Skeletal muscle cell (primary cell): Measurements from ENCODE around the gene TRIM66.

ENCODE experiments used
- DNase-seq: peaks from one replicate; pipeline ENCODE4 v3.0.0-alpha.2; 2010; ENCODE audit warnings: low read depth
- H3K4me3 ChIP-seq: 2 replicates; pipeline ENCODE4 v1.5.1; 2011; ENCODE audit warnings: low read depth, mild to moderate bottlenecking, control low read depth, low read length, moderate library complexity

Gene TRIM66

DNA sequence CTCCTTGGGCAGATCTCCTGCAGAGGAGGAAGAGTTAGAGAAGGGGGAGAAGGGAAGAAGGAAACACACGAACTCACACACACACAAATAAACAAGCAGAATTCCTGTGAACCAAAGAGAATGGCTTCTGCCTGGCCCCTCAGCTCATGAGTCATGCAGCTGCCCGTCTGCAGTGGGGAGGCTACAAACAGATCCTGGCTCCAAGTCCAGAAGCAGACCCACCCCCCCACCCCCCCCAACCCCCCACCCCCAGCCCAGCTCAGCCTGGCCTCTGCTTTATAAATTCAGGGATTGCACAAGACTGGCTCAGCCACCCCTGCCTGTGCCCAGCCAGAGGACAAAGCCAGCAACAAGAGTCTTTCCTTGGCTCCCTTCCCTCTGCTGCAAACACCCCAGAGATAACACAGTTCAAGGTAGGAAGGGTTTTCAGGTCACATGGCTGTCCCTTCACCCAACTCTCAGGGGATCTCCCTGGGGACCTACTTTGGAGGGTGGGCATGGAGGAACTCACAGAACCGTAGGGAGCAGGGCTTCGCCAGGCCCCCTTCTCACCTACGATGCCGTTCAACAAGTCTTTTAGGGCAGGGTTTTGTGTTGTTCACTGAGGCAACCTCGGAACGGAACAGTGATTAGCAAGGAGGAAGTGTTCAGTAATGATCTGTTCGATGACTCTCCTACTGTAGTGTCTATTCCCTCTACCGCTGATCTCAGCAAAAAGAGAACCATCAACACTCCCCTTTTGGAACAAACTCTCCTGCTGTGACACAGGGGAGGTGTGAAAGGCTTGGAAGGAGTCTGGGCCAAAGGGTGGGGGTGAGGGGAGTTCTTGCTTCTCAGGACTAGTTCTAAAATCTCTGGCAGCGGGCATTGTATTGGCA is 35.6 kb upstream of the TRIM66 start:
- peak overlapping the region; percentile 46 for H3K4me3 ChIP-seq
- DNase-seq = peak; percentile 91

DNA sequence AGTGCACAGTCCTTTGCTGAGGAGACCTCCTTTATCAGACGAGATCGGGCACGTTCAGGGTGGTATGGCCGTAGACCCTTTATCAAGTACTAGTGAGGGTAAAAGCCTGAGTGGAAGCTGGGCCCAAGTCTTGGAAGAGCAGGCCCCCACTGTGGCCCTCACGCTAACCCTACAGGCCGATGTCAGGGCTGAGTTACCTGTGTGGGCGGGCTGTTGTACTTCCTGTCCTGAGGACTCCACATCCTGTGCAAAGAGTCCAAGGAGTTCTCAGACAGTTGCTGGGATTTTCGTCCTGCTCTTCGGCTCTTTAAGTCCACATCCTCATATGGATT is 35.0 kb upstream of the TRIM66 start:
- no peak for DNase-seq
- H3K4me3 ChIP-seq = no peak overlapping the region

DNA sequence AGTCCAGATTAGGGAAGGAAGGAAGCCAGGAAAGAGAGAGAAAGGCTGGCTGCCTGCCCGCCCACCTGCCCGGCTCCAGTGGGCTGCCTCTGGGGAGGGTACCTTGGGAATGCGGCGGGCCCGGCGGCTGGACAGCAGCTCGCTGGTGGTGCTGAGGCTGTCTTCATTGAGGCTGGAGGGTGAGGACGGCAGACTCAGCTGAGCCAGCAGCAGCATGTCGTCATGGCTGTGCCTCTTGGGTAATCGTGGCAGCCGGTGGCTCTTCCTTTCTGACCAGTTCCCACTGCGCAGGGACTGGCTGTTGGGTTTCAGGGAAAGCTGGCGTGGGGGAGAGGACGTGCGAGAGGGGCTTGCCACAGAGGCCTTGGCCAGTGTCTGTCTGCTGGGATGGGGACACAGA is 33.0 kb upstream of the TRIM66 start:
- DNase-seq = no peak
- no peak overlapping the region for H3K4me3 ChIP-seq

DNA sequence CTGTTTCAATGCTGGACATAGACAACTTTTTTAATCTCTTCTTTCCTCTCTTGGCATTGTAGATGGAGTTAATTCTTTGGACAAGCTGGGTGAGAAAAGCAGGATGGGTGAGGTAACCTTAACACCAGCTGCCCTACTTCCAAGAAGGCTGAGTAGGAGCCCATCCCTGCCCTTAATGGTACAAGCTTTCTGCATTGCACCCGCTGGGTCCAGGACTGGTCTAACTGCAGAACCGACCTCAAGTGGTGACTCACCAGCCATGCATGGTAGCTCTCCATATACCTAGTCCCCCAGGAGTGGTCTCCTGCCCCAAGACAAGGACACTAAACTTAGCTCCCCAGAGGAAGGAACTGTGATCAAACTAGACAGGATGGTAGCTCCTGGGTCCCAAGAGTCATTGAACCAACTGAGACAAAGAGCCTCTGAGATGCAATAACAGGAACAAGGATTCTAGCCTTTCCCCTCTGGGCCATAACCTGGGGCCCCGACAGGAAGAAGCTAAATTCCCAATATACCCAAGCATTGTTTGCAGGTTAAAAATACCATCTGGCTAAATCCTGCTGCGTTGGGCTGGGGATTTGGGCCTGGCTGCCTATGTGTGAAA is 32.3 kb upstream of the TRIM66 start:
- no peak for DNase-seq
- no peak overlapping the region for H3K4me3 ChIP-seq

DNA sequence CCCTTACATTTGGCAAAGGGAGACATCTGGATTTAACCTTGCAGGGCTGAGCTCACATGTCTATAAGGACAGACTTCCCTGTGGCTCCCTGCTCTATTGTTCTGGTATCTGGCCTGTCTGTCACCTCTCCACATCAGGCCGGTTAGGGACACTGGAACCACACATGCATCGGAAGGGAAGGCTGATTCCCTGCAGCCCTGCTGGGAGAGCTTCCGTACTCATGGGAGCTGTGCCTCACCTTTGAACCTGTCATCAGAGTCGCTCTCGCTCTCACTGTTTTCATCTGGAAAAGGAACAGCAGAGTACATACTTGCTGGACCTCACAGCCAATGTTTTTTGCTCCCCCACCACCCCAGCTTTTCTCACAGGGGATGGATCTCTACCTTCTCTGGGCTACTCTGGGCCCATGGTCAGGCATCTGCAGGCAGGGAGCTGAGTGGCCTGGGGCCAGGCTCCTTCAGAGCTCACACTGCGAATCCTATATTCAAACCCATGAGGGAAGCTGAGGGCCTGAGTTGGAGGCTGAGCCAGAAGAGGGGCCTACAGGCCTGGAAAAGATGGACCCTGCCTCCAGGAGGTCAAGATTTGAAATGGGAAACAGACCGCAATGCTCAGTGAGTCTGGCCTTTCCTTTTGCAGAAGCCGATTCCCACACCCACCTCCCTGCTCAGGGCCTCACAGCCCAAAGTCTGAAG is 31.4 kb upstream of the TRIM66 start:
- H3K4me3 ChIP-seq = no peak overlapping the region
- DNase-seq = no peak

DNA sequence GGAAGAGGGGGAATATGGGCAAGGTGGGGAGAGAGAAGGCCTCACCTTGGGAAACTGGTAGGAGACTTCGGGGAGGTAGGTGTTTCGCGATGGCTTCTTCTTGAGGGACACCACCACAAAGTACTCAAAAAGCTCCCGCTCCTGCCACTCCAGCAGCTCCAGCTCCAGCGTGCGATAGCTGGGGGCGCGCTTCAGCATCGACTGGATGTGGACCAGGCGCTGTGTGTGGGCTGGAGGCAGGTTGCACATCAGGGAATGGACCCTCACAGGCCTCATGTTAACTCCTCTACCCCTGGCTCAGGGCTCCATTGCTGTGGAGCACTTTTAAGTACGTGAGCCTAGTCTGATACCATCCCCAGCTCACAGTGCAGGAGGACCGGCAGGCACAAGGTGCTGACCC is 30.0 kb upstream of the TRIM66 start:
- H3K4me3 ChIP-seq = no peak overlapping the region
- no peak for DNase-seq

DNA sequence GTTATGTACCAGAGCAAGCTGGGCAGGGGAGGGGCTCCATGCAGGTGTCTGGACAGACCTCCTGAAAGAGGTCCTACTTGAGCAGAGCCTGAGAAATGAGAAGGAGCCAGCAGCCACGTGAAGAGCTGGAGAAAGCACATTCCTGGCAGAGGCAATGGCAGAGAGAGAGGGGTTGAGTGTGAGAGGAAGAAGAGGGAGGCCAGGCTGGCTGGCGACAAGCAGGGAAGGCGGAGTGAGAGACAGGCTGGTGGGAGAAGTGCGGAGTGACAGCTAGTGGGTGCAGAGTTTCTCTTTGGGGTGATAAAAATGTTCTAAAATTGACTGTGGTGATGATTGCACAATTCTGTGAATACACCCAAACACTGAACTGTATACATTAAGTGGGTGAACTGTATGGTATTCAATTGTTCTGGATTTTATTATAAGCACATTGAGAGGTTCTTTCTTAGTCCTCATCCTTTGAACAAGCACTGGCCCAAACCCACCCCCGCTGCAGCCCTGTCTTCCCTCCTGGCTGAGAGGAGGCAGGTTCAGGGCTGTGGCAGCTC is 29.5 kb upstream of the TRIM66 start:
- H3K4me3 ChIP-seq = no peak overlapping the region
- DNase-seq = no peak

DNA sequence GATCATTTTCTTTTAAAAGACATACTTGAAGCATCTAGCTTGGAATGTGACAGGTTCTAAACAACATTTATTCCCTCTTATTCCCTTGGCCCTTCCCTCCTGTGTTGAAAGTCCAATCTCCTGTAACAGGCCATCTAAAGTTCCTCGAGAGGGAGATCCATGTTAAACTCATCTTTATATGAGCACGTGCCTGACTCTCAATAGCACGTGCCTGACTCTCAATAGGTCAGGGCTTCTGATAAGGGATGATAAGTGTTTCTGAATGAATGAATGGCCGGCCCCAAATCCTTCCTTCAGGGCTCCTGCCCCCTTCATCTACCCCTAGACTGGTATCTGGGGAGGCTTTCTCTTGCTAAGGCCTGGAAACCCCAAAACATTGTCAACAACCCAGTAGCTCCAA is 27.3 kb upstream of the TRIM66 start:
- DNase-seq = no peak
- H3K4me3 ChIP-seq = no peak overlapping the region

DNA sequence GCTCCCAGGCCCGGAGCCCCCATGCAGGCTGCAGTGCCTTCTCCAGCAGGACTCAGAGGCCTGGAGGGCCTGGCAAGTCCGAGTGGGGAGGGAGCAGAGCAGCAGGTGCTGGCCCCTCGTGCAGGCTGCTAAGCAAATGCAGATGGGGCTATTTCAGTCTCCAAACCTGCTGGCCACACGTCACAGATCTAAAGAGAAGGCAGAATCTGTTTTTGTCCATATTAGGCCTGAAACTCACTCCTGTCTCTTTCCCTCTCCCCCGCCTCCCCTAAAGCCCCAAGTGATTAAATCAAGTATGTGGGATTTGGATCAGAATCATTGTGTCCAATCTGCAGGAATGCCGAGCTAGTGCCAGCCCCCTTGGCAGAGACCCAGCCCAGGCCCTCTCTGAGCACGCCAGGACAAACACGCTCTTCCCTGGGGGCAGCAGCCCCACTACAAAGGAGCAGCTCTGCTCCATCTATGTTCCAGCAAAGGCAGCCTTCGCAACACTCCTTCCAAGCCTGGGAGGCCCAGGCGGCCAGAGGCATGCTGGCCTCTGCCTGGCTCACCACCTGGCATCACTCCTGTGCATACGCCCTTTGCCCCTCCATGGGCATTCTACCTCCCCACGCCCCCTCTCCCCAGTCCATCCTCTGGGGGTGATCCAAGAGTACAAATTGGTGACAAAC is 26.7 kb upstream of the TRIM66 start:
- no peak overlapping the region for H3K4me3 ChIP-seq
- DNase-seq = peak; percentile 89

DNA sequence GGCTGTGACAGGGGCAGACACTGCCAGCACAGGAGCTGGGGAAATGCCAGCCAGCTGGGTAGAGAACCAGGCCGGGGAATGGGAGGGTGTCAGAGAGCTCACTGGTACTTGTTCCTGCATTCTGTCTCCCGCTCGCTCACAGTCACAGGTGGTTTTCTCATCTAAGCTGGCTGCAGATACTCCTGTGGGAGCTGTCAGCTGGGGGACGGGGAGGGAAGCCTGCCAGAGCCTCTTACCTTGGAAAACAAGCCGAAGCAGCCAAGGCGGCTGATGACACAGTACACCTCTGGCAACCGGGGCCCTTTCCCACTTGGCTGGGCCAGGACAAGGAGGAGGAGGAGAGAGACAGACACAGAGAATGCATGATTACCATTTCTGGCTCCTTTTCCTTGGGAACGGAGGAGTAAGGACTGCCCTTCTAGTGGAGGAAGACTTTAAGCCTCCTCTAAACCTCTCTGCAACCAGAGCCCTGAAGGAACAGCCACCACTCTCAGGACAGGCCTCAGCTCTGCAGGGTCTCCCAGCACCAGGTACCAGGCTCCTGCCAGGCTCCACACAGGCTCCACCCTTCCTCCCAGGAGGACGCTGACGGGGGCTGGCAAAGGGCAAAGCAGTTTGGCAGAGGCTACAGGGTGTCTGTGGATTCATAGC is 25.2 kb upstream of the TRIM66 start:
- no peak overlapping the region for H3K4me3 ChIP-seq
- no peak for DNase-seq

DNA sequence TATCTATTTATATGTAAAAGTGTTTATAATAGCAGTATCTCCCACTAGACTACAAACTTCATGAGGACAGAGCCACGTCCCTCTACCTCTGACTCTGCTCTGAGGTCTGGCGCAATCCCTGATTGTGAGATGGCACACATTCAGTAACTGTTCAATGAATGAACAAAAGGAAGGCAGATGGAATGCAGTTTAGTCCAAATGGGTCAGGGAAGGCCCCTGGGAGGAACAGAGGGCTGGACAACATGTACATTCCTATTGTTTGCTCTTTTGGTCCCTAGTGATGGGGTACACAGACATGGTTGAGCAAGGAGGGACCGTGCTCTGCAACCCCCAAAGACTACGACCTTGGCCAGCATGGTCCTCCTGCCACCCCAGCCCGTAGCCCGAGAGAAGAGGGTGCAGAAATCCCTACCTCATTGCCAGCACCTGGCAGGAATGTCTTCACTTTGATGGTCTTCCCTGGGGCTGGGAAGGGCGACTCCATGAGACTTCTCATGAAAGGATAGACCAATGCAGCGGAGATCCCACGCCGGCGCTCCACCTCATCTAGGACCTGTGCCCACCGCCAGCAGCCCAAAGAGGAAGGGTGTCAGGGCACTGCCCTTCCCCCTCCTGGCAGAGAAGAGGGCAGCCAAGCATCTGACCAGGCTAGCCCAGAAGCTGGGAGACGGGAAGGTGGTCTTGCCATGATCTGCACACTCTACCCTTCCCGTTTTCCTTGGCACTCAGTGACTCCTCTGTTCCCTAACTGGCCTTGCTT is 24.4 kb upstream of the TRIM66 start:
- DNase-seq = no peak
- no peak overlapping the region for H3K4me3 ChIP-seq

DNA sequence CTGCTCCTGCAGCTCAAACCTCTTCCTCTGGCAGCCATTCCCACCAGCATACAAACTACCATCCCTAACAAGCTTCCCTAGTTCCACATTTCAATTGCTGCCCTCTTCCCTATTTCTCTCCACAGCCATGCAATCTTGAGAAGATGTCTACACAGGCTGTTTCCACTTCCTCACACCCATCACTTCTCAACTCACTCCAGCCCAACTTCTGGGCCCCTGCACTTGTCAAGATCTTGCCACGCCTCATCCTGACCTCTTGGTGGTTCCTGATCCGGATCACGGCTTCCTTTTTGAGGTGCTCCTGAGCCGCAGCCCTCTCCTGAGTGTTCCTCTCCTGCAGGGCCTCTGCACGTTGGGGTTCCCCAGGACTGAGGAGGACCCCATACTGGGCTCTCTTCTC is 22.7 kb upstream of the TRIM66 start:
- H3K4me3 ChIP-seq = no peak overlapping the region
- DNase-seq = no peak

DNA sequence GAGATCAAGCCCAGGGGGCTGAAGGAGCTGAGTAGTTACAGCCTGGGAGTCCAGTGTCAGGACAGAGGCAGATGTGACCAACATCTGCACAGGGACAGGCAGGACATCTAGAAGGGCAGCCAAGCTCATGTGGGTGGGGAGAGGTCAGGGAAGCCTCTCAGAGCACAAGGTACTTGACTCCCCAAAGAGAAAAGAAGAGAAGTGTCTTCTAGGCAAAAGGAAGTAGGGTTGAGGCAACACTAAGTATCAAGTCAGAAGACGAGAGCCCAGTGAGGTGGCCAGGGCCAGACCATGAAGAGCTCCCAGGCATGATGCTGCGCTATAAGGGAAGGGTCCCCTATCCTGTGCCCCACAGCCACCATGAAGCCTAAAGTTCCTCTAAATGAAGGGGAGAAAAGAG is 21.7 kb upstream of the TRIM66 start:
- no peak overlapping the region for H3K4me3 ChIP-seq
- no peak for DNase-seq

DNA sequence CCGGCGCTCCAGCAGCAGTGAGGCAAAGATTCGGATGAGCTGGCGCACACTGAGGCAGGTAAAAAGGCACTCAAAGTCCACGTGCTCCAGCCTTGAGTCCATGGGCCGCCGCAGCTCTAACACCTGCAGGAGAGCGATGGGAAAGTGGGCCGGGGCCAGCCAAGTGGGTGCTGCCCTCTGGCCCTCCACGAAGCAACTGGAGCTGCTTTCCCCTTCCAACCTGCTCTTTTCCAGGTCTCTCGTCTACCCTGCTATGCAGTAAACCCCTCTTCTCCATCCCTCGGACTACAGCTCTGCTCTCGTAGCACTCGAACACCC is 20.1 kb upstream of the TRIM66 start:
- DNase-seq = no peak
- no peak overlapping the region for H3K4me3 ChIP-seq

DNA sequence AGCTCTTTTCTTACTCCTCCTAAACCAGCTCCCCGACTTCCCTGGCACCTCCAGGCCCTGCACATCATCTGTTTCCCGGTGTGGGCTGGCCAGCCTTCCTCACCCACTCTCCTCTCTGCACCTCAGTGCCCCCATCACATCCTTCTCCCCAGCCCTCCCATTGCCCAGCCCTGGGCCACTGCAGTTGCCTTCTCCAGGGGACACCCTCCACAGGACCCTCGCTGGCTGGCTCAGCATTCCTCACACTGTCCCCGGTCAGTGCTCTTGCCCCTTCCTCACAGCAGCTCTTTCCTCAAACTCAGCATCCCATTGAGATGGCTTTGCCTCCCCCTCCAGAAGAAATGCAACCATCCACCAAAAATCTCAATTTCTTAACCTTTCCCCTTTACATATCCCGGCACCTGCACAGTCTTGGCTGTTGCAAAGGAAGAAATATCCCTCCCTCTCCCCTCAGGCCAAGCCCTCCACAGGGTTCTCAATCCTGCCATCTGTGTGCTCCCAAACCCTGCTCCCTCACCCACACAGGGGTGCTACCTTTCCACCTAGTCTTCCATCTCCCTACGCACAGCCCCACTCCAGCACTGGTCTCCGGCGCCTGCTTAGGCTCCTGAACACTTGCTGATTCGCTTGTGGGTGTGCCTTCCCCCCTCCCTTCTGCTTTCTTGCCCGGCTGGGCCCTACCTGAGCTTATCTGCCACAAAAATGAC is 19.6 kb upstream of the TRIM66 start:
- no peak for DNase-seq
- H3K4me3 ChIP-seq = no peak overlapping the region

DNA sequence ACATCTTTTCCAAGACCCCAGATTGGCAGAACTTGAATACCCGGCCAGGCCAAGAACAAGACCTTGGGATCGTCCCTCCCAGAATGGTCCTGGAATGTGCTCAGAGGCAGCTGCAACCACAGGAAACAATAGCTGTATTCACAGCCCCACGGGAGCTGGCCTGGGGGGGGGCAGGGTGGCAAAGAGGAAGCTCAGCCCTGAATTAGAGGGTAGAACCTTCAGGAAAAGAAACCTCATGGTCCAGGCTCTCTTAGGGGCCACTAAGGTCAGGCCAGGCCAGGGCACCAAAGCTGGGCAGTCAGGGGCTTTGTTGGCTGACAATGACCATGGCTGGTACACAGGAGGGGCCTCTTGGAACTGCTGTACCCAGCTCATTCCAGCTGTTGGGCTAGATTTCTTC is 17.4 kb upstream of the TRIM66 start:
- H3K4me3 ChIP-seq = no peak overlapping the region
- no peak for DNase-seq

DNA sequence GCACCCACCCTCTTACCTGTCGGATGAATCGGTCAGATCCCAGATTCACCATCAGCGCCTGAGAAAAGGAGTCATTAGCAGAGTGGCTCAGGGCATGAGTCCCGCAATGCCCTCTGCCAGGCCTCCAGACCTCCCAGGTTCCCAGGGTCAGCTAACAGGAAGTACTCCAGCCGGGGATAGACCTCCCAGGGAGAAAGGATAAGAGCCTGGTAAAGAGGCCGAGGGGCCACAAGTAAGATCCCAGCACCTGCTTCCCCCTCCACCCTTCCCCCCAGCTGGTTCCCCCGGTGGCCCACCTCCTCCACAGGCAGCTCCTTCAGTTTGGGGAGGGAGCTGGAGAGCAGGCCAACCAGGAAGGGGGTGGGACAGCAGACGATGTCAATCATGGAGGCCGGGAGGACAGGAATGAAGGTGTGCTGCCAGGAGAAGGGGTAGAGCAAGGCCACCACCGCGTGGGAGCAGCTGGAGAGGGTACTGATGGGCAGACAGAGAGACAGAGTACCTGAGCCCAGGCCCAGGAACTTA is 16.5 kb upstream of the TRIM66 start:
- no peak for DNase-seq
- H3K4me3 ChIP-seq = no peak overlapping the region

DNA sequence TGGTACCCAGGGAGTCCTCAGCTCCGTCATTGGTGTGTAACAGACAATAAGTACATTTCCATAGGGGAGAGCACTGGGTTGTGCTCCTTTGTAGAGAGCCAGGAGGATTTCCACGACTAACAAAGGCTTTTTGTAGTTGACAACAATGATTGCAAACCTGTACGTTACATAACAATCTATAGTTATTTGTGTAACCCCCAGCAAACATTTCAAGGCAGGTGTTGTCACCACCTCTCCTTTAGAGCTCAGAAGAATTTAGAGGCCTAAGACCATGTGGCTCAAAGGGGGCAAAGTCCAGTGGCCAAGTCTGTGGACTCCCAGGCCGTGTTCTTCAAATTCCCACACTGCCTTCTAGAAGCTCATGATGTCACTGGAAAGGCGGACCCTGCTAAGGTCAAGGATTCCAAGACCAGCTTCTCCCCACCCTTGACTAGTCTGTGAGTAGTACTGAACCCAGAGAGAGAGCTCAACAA is 15.9 kb upstream of the TRIM66 start:
- no peak overlapping the region for H3K4me3 ChIP-seq
- DNase-seq = no peak
